Trophoblast cell (in vitro differentiated cells and primary cell): ENCODE results near the gene ZFP57.

Experiments
- DNase-seq, 2 donors: peaks; one replicate each; pipeline ENCODE4 v3.0.0-alpha.2; 2016
- H2AFZ ChIP-seq: 2 replicates; pipeline ENCODE4 v1.6.1; 2013; ENCODE audit warnings: low read length, moderate library complexity, mild to moderate bottlenecking; ENCODE audit not compliant: insufficient read depth, poor library complexity
- H2AK5ac ChIP-seq: 2 replicates; pipeline ENCODE4 v1.6.1; 2013; ENCODE audit warnings: mild to moderate bottlenecking, low read length
- H2BK120ac ChIP-seq: 2 replicates; pipeline ENCODE4 v1.6.1; 2013; ENCODE audit warnings: low read length, mild to moderate bottlenecking, moderate library complexity; ENCODE audit not compliant: insufficient read depth, poor library complexity
- H2BK12ac ChIP-seq: 2 replicates; pipeline ENCODE4 v1.6.1; 2013; ENCODE audit warnings: mild to moderate bottlenecking, low read length, moderate library complexity
- H2BK5ac ChIP-seq: 2 replicates; pipeline ENCODE4 v1.6.1; 2013; ENCODE audit warnings: low read length, low read depth, moderate library complexity, mild to moderate bottlenecking; ENCODE audit not compliant: poor library complexity
- H3K14ac ChIP-seq: 2 replicates; pipeline ENCODE4 v1.6.1; 2013; ENCODE audit warnings: mild to moderate bottlenecking, low read length
- H3K18ac ChIP-seq: 2 replicates; pipeline ENCODE4 v1.6.1; 2013; ENCODE audit warnings: mild to moderate bottlenecking, low read length
- H3K23ac ChIP-seq: 2 replicates; pipeline ENCODE4 v1.6.1; 2013; ENCODE audit warnings: low read length
- H3K27ac ChIP-seq: 2 replicates; pipeline ENCODE4 v1.5.1; 2013; ENCODE audit warnings: low read depth, mild to moderate bottlenecking, inconsistent platforms, low read length, moderate library complexity
- H3K27me3 ChIP-seq: 2 replicates; pipeline ENCODE4 v1.6.1; 2013; ENCODE audit warnings: inconsistent platforms, mild to moderate bottlenecking, low read length, moderate library complexity; ENCODE audit not compliant: insufficient read depth
- H3K36me3 ChIP-seq, 2 experiments: 1 replicate in 1 of 2; 2 replicates in 1 of 2; pipeline ENCODE4 v1.6.1; 2013; ENCODE audit warnings: low read length in 2 of 2, mild to moderate bottlenecking in 2 of 2, moderate library complexity in 1 of 2; ENCODE audit not compliant: insufficient read depth in 2 of 2, control insufficient read depth in 1 of 2
- H3K4ac ChIP-seq: 2 replicates; pipeline ENCODE4 v1.6.1; 2013; ENCODE audit warnings: low read depth, mild to moderate bottlenecking, low read length, moderate library complexity
- H3K4me1 ChIP-seq, 2 experiments: 1 replicate in 1 of 2; 2 replicates in 1 of 2; pipeline ENCODE4 v1.6.1; 2013; ENCODE audit warnings: low read length in 2 of 2, mild to moderate bottlenecking in 2 of 2, moderate library complexity in 1 of 2; ENCODE audit not compliant: insufficient read depth in 2 of 2, control insufficient read depth in 1 of 2
- H3K4me2 ChIP-seq: 2 replicates; pipeline ENCODE4 v1.6.1; 2013; ENCODE audit warnings: inconsistent platforms, mild to moderate bottlenecking, low read length, moderate library complexity
- H3K4me3 ChIP-seq: 2 replicates; pipeline ENCODE4 v1.5.1; 2013; ENCODE audit warnings: mild to moderate bottlenecking, low read depth, low read length, inconsistent platforms
- H3K79me1 ChIP-seq: one replicate; pipeline ENCODE4 v1.6.1; 2013; ENCODE audit warnings: low read length
- H3K79me2 ChIP-seq: 2 replicates; pipeline ENCODE4 v1.6.1; 2013; ENCODE audit warnings: low read length, mild to moderate bottlenecking; ENCODE audit not compliant: control insufficient read depth, insufficient read depth, poor library complexity
- H3K9ac ChIP-seq: 2 replicates; pipeline ENCODE4 v1.6.1; 2013; ENCODE audit warnings: mild to moderate bottlenecking, low read length
- H3K9me3 ChIP-seq: 2 replicates; pipeline ENCODE4 v1.6.1; 2013; ENCODE audit warnings: low read depth, mild to moderate bottlenecking, control low read depth, inconsistent platforms, low read length; ENCODE audit not compliant: insufficient read depth
- H4K12ac ChIP-seq: 2 replicates; pipeline ENCODE4 v1.6.1; 2013; ENCODE audit warnings: low read depth, mild to moderate bottlenecking, low read length, moderate library complexity
- H4K8ac ChIP-seq: 2 replicates; pipeline ENCODE4 v1.6.1; 2013; ENCODE audit warnings: low read depth, mild to moderate bottlenecking, low read length, moderate library complexity
- H4K91ac ChIP-seq: one replicate; pipeline ENCODE4 v1.6.1; 2013; ENCODE audit warnings: low read depth, mild to moderate bottlenecking, low read length, moderate library complexity
- WGBS: extraction: QIAGEN DNeasy Blood & Tissue Kit; methylation state at CpG from one replicate; pipeline ENCODE4 v1.1.7; 2013; ENCODE audit warnings: missing lambda C conversion rate; ENCODE audit not compliant: insufficient read length, insufficient coverage; ENCODE audit errors: extremely low coverage; 5-methylcytosine and 5-hydroxymethylcytosine counted together

The ZFP57 gene

GRCh38 chr6:29631860-29632731, 48.9 kb downstream of the ZFP57 start:
- Histone ChIP-seq H3K14ac (no peak overlapping the region), H3K27me3 (peaks cover 9% of the 10 kb centered on the region), H3K4ac (peak overlapping the region; percentile 2), H3K18ac (no peak overlapping the region), H3K4me3 (peak overlapping the region; percentile 88), H3K79me1 (peaks cover 6% of the 10 kb centered on the region), H2BK5ac (no peak overlapping the region), H4K8ac (peak overlapping the region; percentile 53), H3K23ac (no peak overlapping the region), H3K4me2 (peak overlapping the region; percentile 99), H4K12ac (no peak overlapping the region), H2AFZ (no peak overlapping the region), H3K4me1 (peaks cover 13 to 14% of the 10 kb centered on the region in 2 experiments), H4K91ac (peak overlapping the region; percentile 39), H3K9me3 (no peaks in the 10 kb centered on the region), H2BK120ac (no peak overlapping the region), H2BK12ac (no peak overlapping the region), H3K79me2 (peaks cover 2% of the 10 kb centered on the region), H3K36me3 (peaks cover 0 to 1% of the 10 kb centered on the region in 2 experiments), H2AK5ac (no peak overlapping the region), H3K9ac (peak overlapping the region; percentile 50), H3K27ac (no peak overlapping the region)
- no peak for DNase-seq
- WGBS: no CpG with 5 or more reads among the region's 53 CpGs

GRCh38 chr6:29631209-29631810, 49.6 kb downstream of the ZFP57 start:
- no peak overlapping the region for H4K91ac ChIP-seq
- no peak overlapping the region for H2BK120ac ChIP-seq
- peaks cover 0 to 1% of the 10 kb centered on the region in 2 experiments for H3K36me3 ChIP-seq
- H3K18ac ChIP-seq: no peak overlapping the region
- H3K4me3 ChIP-seq: peak overlapping the region; percentile 47
- peaks cover 2% of the 10 kb centered on the region for H3K79me2 ChIP-seq
- no peak overlapping the region for H4K8ac ChIP-seq
- H3K23ac ChIP-seq: no peak overlapping the region
- H3K9ac ChIP-seq: no peak overlapping the region
- H3K4me1 ChIP-seq: peaks cover 13 to 14% of the 10 kb centered on the region in 2 experiments
- H3K4me2 ChIP-seq: peak overlapping the region; percentile 51
- no peak overlapping the region for H3K4ac ChIP-seq
- DNase-seq: no peak
- no peak overlapping the region for H3K27ac ChIP-seq
- H3K14ac ChIP-seq: peak overlapping the region; percentile 12
- no peaks in the 10 kb centered on the region for H3K9me3 ChIP-seq
- no CpG with 5 or more reads among the region's 14 CpGs for WGBS
- H3K27me3 ChIP-seq: peaks cover 9% of the 10 kb centered on the region
- no peak overlapping the region for H4K12ac ChIP-seq
- no peak overlapping the region for H2BK12ac ChIP-seq
- H3K79me1 ChIP-seq: peaks cover 6% of the 10 kb centered on the region
- no peak overlapping the region for H2AFZ ChIP-seq
- H2AK5ac ChIP-seq: no peak overlapping the region
- H2BK5ac ChIP-seq: no peak overlapping the region

GRCh38 chr6:29630315-29630714, 50.6 kb downstream of the ZFP57 start:
- Histone ChIP-seq H4K12ac (no peak overlapping the region), H2BK120ac (no peak overlapping the region), H2BK12ac (no peak overlapping the region), H3K9me3 (no peaks in the 10 kb centered on the region), H3K27me3 (peaks cover 9% of the 10 kb centered on the region), H4K91ac (no peak overlapping the region), H3K27ac (no peak overlapping the region), H3K4me3 (no peak overlapping the region), H3K4me1 (peaks cover 13 to 17% of the 10 kb centered on the region in 2 experiments), H3K18ac (no peak overlapping the region), H3K36me3 (peaks cover 0 to 1% of the 10 kb centered on the region in 2 experiments), H3K79me2 (peaks cover 2% of the 10 kb centered on the region), H2AFZ (no peak overlapping the region), H3K4ac (no peak overlapping the region), H3K23ac (no peak overlapping the region), H2AK5ac (no peak overlapping the region), H2BK5ac (no peak overlapping the region), H3K79me1 (peaks cover 6% of the 10 kb centered on the region), H3K4me2 (no peak overlapping the region), H4K8ac (no peak overlapping the region), H3K14ac (no peak overlapping the region), H3K9ac (no peak overlapping the region)
- WGBS: no CpG with 5 or more reads among the region's 9 CpGs
- DNase-seq: no peak

- no peak overlapping the region for H3K14ac ChIP-seq
- H4K8ac ChIP-seq: no peak overlapping the region
- H3K18ac ChIP-seq: no peak overlapping the region
- no peak overlapping the region for H3K4me2 ChIP-seq
- H3K23ac ChIP-seq: no peak overlapping the region
- H3K27me3 ChIP-seq: peaks cover 9% of the 10 kb centered on the region
- no peak overlapping the region for H4K91ac ChIP-seq
- H3K36me3 ChIP-seq: peaks cover 0 to 1% of the 10 kb centered on the region in 2 experiments
- peaks cover 13 to 17% of the 10 kb centered on the region in 2 experiments for H3K4me1 ChIP-seq
- H3K79me2 ChIP-seq: peaks cover 2% of the 10 kb centered on the region
- DNase-seq: no peak
- no peak overlapping the region for H2BK120ac ChIP-seq
- no peak overlapping the region for H3K4ac ChIP-seq
- WGBS: no CpG with 5 or more reads among the region's 2 CpGs
- no peak overlapping the region for H2AK5ac ChIP-seq
- no peak overlapping the region for H3K27ac ChIP-seq
- no peaks in the 10 kb centered on the region for H3K9me3 ChIP-seq
- no peak overlapping the region for H3K4me3 ChIP-seq
- H2BK5ac ChIP-seq: no peak overlapping the region
- no peak overlapping the region for H2BK12ac ChIP-seq
- H3K79me1 ChIP-seq: peaks cover 6% of the 10 kb centered on the region
- no peak overlapping the region for H3K9ac ChIP-seq
- no peak overlapping the region for H4K12ac ChIP-seq
- no peak overlapping the region for H2AFZ ChIP-seq
Measured at GRCh38 chr6:29629571-29629970, 51.4 kb downstream of the ZFP57 start.
